Epidermal melanocyte (primary cell): ENCODE measurements around the gene BIRC3.
"Not testable (repeated sequence)": the region's sequence is repeated elsewhere in the genome, so short reads cannot be mapped to it uniquely, and the experiment has no call there.

Source experiments
- DNase-seq: peaks from one replicate; pipeline ENCODE4 v3.0.0; 2011; ENCODE audit warnings: low spot score; ENCODE audit not compliant: insufficient read length

Gene BIRC3

DNA sequence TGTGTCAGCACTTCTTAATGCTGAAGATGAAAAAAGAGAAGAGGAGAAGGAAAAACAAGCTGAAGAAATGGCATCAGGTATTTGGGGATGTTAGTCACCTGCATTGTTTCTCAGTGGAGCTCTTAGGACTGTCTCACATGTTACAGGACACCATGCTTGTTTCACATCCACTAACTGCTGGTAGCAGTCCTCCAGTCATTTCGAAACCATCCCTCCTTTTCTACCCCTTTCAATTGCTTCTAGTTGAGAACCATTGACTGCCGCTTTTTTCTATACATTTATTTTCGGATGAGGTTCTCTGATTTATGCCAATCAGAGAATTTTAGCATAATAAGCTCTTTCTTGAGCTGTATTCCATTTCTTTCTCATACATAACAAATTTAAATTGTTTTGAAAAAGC is 51.2 kb downstream of the BIRC3 start:
- DNase-seq: no peak

DNA sequence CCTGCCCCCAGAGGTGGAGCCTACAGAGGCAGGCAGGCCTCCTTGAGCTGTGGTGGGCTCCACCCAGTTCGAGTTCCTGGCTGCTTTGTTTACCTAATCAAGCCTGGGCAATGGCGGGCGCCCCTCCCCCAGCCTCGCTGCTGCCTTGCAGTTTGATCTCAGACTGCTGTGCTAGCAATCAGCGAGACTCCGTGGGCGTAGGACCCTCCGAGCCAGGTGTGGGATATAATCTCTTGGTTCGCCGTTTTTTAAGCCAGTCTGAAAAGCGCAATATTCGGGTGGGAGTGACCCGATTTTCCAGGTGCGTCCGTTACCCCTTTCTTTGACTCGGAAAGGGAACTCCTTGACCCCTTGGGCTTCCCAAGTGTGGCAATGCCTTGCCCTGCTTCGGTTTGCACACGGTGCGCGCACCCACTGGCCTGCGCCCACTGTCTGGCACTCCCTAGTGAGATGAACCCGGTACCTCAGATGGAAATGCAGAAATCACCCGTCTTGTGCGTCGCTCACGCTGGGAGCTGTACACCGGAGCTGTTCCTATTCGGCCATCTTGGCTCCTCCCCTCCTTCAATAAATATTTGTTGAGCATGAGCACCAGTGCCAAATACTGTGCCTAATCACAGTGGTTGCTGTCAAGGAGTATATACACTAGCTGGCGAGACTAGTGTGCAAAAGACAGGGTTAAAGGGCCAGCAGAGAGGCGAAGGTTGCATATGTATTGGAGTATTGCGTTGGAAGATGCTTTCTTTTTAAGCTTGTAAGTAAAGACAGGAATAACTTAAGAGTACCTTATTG is 57.5 kb downstream of the BIRC3 start:
- not testable (repeated sequence) for DNase-seq

DNA sequence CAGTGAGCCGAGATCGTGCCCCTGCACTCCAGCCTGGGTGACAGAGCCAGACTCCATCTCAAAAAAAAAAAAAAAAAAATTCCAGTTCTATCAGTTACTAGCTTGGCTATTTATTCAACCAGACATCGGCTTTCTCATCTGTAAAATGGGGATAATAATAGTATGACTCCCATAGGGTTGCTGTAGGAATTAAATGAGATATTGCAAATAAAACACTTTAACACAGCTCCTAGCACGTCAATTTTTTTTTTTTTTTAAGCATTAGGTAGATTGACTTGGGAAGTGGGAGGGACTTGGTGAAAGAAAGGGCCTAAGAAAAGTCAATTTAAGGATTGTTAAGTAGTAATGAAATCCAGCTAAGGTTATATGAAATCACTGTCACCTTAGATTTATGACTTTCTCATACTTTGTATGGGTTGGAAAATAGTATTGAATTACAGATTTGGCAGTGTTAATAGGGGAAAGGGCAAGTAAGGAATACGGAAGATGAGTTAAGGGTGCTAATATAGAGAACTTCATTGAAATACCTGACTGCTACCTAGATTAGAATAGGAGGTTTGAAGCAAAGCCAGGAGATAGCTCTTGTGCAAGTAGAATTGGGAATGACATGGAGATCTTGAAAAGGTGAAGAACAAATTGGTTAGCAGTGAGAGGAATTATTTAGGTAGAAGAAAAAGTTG is 58.6 kb downstream of the BIRC3 start:
- no peak for DNase-seq

DNA sequence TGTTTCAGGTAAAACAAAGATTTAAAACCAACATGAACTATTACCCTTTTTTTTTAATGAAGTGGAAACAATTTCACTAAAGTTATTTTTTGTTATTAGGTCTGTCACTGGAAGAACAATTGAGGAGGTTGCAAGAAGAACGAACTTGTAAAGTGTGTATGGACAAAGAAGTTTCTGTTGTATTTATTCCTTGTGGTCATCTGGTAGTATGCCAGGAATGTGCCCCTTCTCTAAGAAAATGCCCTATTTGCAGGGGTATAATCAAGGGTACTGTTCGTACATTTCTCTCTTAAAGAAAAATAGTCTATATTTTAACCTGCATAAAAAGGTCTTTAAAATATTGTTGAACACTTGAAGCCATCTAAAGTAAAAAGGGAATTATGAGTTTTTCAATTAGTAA is 60.6 kb downstream of the BIRC3 start:
- DNase-seq: peak; percentile 63

DNA sequence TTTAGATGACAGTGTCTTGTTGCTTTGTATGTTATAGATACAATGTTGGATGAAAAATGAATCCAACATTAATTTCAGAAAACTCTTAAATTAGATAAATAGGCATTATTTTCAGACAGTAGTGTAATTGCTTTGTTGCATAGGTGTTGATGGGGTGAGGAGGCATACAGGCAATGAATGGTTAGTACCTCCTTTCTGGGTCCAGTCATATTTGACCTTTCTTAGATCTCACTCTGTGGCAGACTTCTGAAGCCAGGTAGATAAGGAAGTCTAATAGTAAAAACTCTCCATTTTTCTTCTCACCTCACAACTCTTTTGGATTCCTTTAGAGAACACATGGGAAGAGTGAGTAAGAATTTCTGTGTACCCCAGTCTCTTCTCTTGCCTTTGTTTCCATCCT is 61.5 kb downstream of the BIRC3 start:
- DNase-seq: no peak

DNA sequence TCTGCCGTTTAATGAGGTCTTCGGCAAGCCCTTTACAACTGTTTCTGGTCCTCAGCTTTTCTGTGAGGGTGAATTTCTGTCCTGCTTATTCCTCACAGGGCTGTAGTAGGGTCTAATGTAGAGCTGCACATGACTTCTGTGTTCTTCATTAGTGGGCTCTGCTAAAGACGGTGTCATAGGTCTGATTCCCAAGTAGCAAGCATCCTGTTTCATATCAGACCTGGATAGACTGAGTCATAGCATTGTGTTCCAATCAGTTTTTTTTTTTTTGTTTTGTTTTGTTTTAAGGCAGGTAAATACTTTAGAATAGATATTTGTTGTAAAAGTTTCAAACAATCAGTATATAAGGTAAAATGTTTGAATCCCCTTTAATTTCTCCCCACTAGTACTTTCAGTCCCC is 65.1 kb downstream of the BIRC3 start:
- DNase-seq: no peak

DNA sequence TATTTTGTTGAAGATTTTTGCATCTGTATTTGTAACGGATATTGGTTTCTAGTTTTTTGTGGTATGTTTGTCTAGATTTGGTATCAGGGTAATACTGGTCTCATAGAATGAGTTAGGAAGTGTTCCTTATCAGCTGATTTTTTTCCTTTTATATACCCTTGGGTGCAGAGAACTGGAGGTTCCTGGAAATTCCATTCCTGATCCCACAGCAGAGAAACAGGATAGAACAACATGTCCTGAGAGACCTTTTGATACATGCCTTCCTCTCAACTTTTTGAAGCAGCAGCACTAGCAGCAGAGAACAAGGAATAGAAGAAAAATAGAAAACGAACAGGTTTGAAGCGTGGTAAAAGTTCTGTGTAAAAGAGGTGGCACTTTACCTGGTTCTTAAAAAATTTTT is 66.6 kb downstream of the BIRC3 start:
- DNase-seq: no peak

DNA sequence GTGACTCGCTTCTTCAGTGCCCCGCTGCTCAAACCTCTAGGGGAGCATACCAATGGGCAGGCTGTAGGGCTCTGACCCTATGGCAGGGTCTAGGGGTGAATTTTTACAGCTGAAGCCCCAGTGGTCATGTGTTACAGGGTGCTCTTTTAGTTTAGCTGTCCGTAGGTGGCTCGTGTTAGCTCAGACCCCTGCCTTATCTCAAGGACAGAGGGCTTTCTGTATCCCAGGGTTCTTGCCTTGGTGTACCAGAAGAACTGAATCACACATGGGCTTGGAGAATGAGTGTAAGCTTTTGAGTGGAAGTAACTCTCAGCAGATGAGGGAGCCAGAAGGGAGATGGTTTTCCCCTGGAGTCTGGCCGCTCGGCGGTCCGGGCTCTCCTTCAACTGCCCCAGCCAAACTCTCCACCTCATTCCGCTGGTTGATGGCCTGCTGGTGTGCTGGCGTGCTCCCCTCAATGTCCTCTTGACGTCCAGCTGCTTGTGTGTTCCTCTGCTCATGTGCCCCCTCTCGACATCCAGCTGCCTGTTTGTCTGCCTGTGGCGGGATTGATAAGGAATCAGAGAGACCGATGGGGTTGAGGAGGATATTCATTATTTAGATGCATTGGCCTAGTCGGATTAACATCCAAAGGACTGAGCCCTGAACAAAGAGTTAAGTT is 67.3 kb downstream of the BIRC3 start:
- DNase-seq: no peak

DNA sequence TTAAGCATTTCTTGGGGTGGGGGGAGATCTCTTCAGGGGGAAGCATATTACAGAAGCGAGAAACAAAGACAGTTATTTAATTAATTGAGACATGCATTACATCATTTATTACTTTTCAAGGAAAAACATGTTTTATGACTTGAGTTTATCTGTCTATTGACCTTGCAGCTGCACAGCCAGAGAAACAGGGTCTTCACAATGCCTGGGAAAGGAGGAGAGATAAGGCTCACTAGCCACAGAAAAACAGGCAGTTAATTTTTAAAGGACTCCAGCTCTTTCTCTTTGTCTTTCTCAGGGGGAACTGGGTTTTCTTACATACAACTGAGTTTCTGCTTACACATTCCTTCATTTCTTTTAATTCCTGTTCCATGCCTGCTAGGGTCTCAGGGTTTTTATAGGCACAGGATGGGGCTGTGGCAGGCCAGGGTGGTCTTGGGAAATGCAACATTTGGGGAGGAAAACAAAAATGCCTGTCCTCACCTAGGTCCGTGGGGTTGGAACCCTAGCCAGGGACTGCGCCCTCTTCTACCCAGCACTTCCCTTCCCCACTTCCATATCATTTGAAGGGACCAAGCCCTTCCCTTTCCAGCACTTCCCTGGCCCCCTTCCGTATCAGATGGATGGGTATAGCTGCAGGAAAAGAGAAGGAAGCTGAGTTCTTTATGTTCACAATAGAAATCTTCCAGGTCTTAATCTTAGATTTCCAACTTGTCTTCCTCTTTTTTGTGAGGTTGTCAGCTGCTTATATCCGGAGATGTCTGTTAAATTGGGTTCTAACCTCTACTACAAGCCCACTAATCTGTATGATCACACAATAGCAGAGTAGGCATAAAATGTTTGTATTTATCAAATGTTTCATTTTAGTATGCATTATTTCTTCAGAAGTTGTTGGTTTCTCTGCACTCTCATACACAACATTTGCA is 68.1 kb downstream of the BIRC3 start:
- no peak for DNase-seq

DNA sequence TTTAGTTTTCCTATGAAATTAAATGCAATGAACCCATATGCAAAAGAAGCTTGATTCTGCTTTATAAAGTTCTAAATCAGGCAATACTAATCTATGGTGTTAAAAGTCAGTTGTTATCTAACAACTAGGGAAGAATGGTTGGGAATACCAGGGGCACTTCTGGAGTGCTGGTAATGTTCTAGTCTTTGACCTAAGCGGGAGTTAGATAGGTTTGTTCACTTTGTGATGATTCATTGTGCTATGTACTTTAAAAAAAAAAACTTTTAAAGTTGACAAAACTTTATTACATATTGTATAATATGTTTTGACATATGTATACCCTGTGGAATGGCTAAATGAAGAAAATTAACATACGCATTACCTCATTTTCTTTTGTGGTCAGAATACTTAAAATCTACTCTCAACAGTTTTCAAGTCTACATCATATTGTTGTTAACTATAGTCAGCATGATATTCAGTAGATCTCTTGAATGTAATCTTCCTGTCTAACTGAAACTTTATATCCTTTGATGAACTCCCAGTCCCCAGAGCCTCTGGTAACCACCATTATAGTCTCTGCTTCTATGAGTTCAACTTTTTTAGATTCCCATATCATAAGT is 69.0 kb downstream of the BIRC3 start:
- no peak for DNase-seq

DNA sequence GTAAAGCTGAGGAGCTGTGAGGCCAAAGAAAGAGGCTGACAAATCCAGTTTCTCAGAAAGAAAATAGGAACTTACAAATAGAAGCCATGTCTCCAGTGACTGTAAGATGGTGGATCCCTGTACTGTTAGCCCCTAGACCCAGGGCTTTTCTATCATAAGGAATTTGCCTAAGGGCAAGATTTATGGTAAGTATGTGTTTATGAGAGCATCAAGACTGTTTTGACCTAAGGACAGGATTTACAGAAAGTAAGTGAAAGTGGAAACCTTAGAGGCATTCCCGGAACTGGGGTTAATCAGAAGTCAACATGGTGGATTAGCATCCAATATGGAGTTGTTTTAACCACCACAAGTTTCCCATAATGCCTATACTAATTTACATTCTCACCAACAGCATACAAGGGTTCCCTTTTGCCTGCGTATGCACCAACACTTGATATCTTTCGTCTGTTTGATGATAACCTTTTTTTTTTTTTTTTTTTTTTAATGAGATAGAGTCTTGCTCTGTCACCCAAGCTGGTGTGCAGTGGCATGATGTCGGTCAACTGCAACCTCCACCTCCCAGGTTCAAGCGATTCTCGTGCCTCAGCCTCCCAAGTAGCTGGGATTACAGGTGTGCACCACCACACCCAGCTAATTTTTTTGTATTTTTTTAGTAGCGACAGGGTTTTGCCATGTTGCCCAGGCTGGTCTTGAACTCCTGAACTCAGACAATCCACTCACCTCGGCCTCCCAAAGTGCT is 69.9 kb downstream of the BIRC3 start:
- no peak for DNase-seq
